Measurements from ENCODE around the gene IQGAP3.

IQGAP3 gene

DNA sequence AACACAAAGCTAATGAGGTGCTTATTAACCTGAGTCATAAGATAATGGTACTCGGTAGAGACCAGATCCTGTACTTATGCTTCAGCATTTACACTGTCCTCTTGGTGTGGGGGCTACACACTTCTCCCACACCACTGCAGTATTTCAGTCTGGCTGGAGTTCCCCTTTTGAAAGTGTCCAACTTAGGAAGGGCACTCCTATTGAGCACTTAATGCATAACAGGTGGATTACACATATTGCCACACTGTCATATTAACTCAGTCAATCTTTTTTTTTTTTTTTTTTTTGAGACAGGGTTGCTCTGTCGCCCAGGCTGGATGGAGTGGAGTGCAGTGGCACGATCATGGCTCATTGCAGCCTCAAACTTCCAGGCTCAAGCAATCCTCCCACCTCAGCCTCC is 27.4 kb upstream of the IQGAP3 start:
- DNase-seq (ENCODE audit: low read depth): no peak
- no peak overlapping the region for H3K4me3 ChIP-seq (ENCODE audit: control insufficient read depth, low read depth, low read length)
- TF ChIP-seq, protein P1, sequence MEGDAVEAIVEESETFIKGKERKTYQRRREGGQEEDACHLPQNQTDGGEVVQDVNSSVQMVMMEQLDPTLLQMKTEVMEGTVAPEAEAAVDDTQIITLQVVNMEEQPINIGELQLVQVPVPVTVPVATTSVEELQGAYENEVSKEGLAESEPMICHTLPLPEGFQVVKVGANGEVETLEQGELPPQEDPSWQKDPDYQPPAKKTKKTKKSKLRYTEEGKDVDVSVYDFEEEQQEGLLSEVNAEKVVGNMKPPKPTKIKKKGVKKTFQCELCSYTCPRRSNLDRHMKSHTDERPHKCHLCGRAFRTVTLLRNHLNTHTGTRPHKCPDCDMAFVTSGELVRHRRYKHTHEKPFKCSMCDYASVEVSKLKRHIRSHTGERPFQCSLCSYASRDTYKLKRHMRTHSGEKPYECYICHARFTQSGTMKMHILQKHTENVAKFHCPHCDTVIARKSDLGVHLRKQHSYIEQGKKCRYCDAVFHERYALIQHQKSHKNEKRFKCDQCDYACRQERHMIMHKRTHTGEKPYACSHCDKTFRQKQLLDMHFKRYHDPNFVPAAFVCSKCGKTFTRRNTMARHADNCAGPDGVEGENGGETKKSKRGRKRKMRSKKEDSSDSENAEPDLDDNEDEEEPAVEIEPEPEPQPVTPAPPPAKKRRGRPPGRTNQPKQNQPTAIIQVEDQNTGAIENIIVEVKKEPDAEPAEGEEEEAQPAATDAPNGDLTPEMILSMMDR (IDR thresholded peaks at IDR 0.05; ENCODE audit: control insufficient read depth, insufficient read depth, low read depth, low read length, missing control alignments): no peak

GRCh38 chr1:156598731-156599432 is 26.5 kb upstream of the IQGAP3 start:
- DNase-seq (ENCODE audit: low read depth): no peak
- H3K4me3 ChIP-seq (ENCODE audit: control insufficient read depth, low read depth, low read length): no peak overlapping the region
- TF ChIP-seq, protein P1 (IDR thresholded peaks at IDR 0.05; ENCODE audit: control insufficient read depth, insufficient read depth, low read depth, low read length, missing control alignments): no peak

DNA sequence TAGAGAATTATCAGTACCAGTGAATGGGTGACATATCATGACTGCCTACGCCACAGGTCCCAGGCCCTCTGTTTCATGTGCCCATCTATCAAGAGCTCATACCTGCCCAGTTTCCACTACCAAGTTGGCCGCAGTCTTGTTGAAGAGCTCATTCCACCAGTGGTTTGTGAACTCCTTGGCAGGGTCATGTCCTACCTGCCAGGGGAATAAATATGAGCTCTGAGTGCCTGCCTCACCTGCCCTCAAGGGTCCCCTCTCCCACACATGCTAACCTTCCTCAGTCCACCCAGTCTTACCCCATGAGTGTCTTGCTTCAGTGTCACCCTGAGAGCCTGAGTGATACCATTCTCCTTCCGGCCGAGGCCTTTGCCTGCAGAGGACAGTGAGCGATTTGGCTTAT is 25.8 kb upstream of the IQGAP3 start:
- TF ChIP-seq, protein P1 (IDR thresholded peaks at IDR 0.05; ENCODE audit: control insufficient read depth, insufficient read depth, low read depth, low read length, missing control alignments): no peak
- DNase-seq (ENCODE audit: low read depth): no peak
- H3K4me3 ChIP-seq (ENCODE audit: control insufficient read depth, low read depth, low read length): no peak overlapping the region

- DNase-seq (ENCODE audit: low read depth): no peak
- H3K4me3 ChIP-seq (ENCODE audit: control insufficient read depth, low read depth, low read length): no peak overlapping the region
- TF ChIP-seq, protein P1 (IDR thresholded peaks at IDR 0.05; ENCODE audit: control insufficient read depth, insufficient read depth, low read depth, low read length, missing control alignments): no peak
Measured at GRCh38 chr1:156596426-156596825, 24.1 kb upstream of the IQGAP3 start.

DNA sequence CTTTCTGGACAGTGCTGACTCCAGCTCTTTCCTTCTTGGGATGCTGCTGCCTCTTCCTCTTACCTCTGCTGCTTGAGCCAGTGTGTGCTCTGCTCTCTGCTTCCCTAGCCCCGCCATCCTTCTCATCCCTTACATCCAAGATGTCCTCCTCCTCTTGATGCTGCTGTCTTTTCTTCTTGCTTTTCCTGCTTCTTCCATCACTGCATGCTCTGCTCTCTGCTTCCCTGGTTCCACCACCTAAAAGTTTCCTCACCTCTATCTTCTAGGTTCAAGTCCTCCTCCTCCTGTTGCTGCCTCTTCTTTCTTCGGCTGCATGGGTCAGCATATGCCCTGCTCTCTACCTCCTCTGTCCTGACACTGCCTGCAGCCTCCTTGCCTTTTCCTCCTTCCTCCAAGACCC is 22.7 kb upstream of the IQGAP3 start:
- no peak overlapping the region for H3K4me3 ChIP-seq (ENCODE audit: control insufficient read depth, low read depth, low read length)
- no peak for DNase-seq (ENCODE audit: low read depth)
- TF ChIP-seq, protein P1 (IDR thresholded peaks at IDR 0.05; ENCODE audit: control insufficient read depth, insufficient read depth, low read depth, low read length, missing control alignments): no peak

GRCh38 chr1:156594190-156594589 is 21.8 kb upstream of the IQGAP3 start:
- no peak for DNase-seq (ENCODE audit: low read depth)
- TF ChIP-seq, protein P1 (IDR thresholded peaks at IDR 0.05; ENCODE audit: control insufficient read depth, insufficient read depth, low read depth, low read length, missing control alignments): no peak

More at GRCh38 chr1:156594190-156594589, 21.8 kb upstream of the IQGAP3 start:
- H3K4me3 ChIP-seq (ENCODE audit: control insufficient read depth, low read depth, low read length): no peak overlapping the region
